Mammary epithelial cell (primary cell): Measurements from ENCODE around the gene CAMK1.

Experiments
- EZH2 ChIP-seq: IDR thresholded peaks from 2 replicates; pipeline ENCODE4 v1.6.1; 2012; ENCODE audit warnings: low read length, inconsistent platforms, borderline replicate concordance
- TF ChIP-seq, protein P1 (sequence below), 2 donors: IDR thresholded peaks in 1 of 2; conservative IDR thresholded peaks in 1 of 2; 2 replicates each; pipeline ENCODE4 v1.5.1; 2011 to 2012; ENCODE audit warnings: inconsistent platforms in 2 of 2, low read length in 2 of 2, mild to moderate bottlenecking in 2 of 2, control low read depth in 1 of 2, low read depth in 1 of 2; ENCODE audit not compliant: insufficient read depth in 1 of 2; ENCODE audit errors: extremely low read depth in 1 of 2

DNA sequence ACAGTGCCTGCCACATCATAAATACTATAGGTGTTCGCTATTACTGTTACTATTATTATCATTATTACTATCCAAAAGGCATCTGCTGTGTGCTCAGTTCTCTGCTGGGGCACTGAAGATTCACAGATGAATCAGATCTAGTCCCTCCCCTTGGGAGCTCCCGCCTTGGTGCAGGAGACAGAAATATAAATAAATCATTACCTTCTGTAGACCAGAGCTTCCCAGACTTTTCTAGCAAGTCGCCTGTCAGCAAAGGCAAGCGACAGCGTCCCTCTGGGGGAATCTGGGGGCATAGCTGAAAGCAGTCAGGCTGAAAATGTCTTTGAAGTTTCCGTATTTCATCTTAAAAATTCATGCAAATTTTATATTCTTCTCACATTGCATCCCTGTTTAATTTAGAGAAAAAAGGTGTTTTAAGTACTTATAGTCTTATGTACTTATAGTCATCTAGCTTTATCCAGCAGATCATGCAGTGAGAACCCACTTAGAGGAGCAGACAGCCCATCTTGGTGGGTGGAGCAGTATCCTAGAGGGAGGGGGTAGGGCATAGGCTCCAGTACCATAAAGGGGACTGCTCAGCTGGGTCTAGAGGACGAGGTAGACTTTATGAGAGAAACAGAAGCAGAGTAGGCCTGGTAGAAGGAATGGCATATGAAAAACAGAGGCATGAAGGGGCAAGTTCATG, 48.6 kb downstream of the CAMK1 start:
- no peak for TF ChIP-seq EZH2
- TF ChIP-seq, protein P1, sequence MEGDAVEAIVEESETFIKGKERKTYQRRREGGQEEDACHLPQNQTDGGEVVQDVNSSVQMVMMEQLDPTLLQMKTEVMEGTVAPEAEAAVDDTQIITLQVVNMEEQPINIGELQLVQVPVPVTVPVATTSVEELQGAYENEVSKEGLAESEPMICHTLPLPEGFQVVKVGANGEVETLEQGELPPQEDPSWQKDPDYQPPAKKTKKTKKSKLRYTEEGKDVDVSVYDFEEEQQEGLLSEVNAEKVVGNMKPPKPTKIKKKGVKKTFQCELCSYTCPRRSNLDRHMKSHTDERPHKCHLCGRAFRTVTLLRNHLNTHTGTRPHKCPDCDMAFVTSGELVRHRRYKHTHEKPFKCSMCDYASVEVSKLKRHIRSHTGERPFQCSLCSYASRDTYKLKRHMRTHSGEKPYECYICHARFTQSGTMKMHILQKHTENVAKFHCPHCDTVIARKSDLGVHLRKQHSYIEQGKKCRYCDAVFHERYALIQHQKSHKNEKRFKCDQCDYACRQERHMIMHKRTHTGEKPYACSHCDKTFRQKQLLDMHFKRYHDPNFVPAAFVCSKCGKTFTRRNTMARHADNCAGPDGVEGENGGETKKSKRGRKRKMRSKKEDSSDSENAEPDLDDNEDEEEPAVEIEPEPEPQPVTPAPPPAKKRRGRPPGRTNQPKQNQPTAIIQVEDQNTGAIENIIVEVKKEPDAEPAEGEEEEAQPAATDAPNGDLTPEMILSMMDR (conservative IDR thresholded peaks at IDR 0.05 in 1 of 2, IDR thresholded peaks at IDR 0.05 in 1 of 2; ENCODE audit: extremely low read depth in 1 of 2, insufficient read depth in 1 of 2, low read depth in 1 of 2, low read length in 2 of 2), result no peak
